PC-3 (cell line): ENCODE measurements around the gene BCAR1. TPM values are rescaled to one million over a fixed set of nuclear protein-coding genes. Genes with fewer than 3 reads are reported as not detected.

ENCODE experiments used
- ATAC-seq: fragments of 200-7000 bp; cut with Tn5 transposase; 2 replicates; pipeline ENCODE4 v1.9.1; 2020; ENCODE audit warnings: mild to moderate bottlenecking, moderate library complexity
- BruUV-seq: library from RNA; stranded (reverse); fragments of 400-500 nt; replicated peaks from 2 replicates; lab custom pipeline; 2021; lab: Mats Ljungman, UMichigan
- CTCF ChIA-PET: fragments of 300-600 bp; sonication (Branson Sonifier 250); formaldehyde crosslinking; loops from one replicate; lab custom pipeline; 2022; ENCODE audit warnings: antibody characterized with exemption; lab: Charles Lee
- POLR2A ChIA-PET: fragments of 300-600 bp; sonication (Branson Sonifier 250); formaldehyde crosslinking; loops from one replicate; lab custom pipeline; 2022; ENCODE audit warnings: antibody characterized with exemption; ENCODE audit not compliant: unreplicated experiment; lab: Charles Lee
- DNase-seq: peaks from one replicate; pipeline ENCODE4 v3.0.0-alpha.2; 2015
- H2AFZ ChIP-seq: fragments of 300-600 bp; sonication (generic); 2 replicates; pipeline ENCODE4 v1.6.0; 2016; ENCODE audit warnings: antibody characterized with exemption, low read length
- H3F3A ChIP-seq: fragments of 300-600 bp; sonication (generic); one replicate; pipeline ENCODE4 v1.6.0; 2017; ENCODE audit warnings: antibody characterized with exemption, low read length, control low read depth, mild to moderate bottlenecking; ENCODE audit not compliant: unreplicated experiment
- H3K27ac ChIP-seq: fragments of 300-600 bp; sonication (generic); 2 replicates; pipeline ENCODE4 v1.5.1; 2016; ENCODE audit warnings: mild to moderate bottlenecking, low read length
- H3K27me3 ChIP-seq: fragments of 300-600 bp; sonication (generic); 2 replicates; pipeline ENCODE4 v1.6.1; 2016; ENCODE audit warnings: low read length, mixed read lengths
- H3K36me3 ChIP-seq: fragments of 300-600 bp; sonication (generic); 2 replicates; pipeline ENCODE4 v1.6.1; 2016; ENCODE audit warnings: low read depth, mixed run types, low read length, mixed read lengths
- H3K4me1 ChIP-seq: fragments of 300-600 bp; sonication (generic); 2 replicates; pipeline ENCODE4 v1.5.1; 2016; ENCODE audit warnings: low read length; ENCODE audit not compliant: insufficient read depth
- H3K4me2 ChIP-seq: fragments of 300-600 bp; sonication (generic); 2 replicates; pipeline ENCODE4 v1.6.0; 2016; ENCODE audit warnings: low read length
- H3K4me3 ChIP-seq: fragments of 300-600 bp; sonication (generic); 2 replicates; pipeline ENCODE4 v1.5.1; 2016; ENCODE audit warnings: mild to moderate bottlenecking, low read length, mixed read lengths
- H3K79me2 ChIP-seq: fragments of 300-600 bp; sonication (generic); 2 replicates; pipeline ENCODE4 v1.6.1; 2017; ENCODE audit warnings: low read length, mixed read lengths
- H3K9ac ChIP-seq: fragments of 300-600 bp; sonication (generic); 2 replicates; pipeline ENCODE4 v1.6.0; 2016; ENCODE audit warnings: mild to moderate bottlenecking, low read length
- H3K9me2 ChIP-seq: fragments of 300-600 bp; sonication (generic); replicated peaks from 2 replicates; pipeline ENCODE4 v1.6.1; 2016; ENCODE audit warnings: mixed run types, low read length, mixed read lengths
- H3K9me3 ChIP-seq: fragments of 300-600 bp; sonication (generic); 2 replicates; pipeline ENCODE4 v1.6.1; 2016; ENCODE audit warnings: low read length, mixed read lengths
- H4K20me1 ChIP-seq: fragments of 300-600 bp; sonication (generic); 2 replicates; pipeline ENCODE4 v1.6.1; 2016; ENCODE audit warnings: low read length, mixed read lengths
- EZH2 ChIP-seq: fragments of 300-600 bp; sonication (generic); IDR thresholded peaks from one replicate; pipeline ENCODE4 v1.6.1; 2017; ENCODE audit warnings: antibody characterized with exemption, mild to moderate bottlenecking, low read length; ENCODE audit not compliant: unreplicated experiment
- EZH2phosphoT487 ChIP-seq: fragments of 300-600 bp; sonication (generic); IDR thresholded peaks from 2 replicates; pipeline ENCODE4 v1.6.1; 2018; ENCODE audit warnings: mild to moderate bottlenecking, antibody characterized with exemption, low read length, borderline replicate concordance
- intact Hi-C: fragments of 100-400 bp; cut with micrococcal nuclease; formaldehyde crosslinking; loops from 2 replicates; pipeline ENCODE4 v1.9.0; 2023
- total RNA-seq: library from RNA; depleted of rRNA; stranded (reverse); fragments of >200 nt; gene quantifications from 2 replicates; pipeline ENCODE4 v1.2.3, GENCODE V29; 2014
- TF ChIP-seq, protein P1 (sequence below): fragments of 300-600 bp; sonication (generic); conservative IDR thresholded peaks from 2 replicates; pipeline ENCODE4 v1.5.1; 2017; ENCODE audit warnings: antibody characterized with exemption, low read depth, mild to moderate bottlenecking, low read length

The BCAR1 gene
- total RNA-seq, 1 experiment from 2014 or later = 49.3 TPM

DNA sequence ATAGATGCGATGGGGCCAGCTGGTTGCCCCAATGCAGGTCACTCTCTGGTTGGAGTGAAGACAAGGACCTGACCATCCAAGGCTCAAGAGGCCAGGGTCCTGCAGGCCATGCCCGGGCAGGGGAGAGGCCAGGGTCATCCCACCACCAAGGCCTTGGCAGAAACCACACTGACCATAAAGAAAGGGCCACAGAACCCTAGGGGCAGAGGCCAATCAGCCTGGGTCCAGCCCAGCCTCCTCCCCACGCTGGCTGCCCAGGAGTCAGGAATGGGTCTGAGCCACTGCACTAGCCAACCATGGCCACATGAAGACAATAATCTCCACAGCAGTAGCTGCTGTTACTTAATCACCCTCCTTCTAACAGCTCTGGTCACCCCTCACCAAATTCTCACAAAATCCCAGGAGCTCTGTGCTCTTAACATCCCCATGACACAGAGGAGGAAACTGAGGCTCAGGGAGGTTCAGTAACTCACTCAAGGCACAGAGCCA is 10.2 kb upstream of the BCAR1 start:
- H3K27me3 ChIP-seq = no peaks in the 10 kb centered on the region
- DNase-seq = no peak
- H3K36me3 ChIP-seq = no peaks in the 10 kb centered on the region
- TF ChIP-seq EZH2 (no peak), EZH2phosphoT487 (no peak)
- TF ChIP-seq, protein P1, sequence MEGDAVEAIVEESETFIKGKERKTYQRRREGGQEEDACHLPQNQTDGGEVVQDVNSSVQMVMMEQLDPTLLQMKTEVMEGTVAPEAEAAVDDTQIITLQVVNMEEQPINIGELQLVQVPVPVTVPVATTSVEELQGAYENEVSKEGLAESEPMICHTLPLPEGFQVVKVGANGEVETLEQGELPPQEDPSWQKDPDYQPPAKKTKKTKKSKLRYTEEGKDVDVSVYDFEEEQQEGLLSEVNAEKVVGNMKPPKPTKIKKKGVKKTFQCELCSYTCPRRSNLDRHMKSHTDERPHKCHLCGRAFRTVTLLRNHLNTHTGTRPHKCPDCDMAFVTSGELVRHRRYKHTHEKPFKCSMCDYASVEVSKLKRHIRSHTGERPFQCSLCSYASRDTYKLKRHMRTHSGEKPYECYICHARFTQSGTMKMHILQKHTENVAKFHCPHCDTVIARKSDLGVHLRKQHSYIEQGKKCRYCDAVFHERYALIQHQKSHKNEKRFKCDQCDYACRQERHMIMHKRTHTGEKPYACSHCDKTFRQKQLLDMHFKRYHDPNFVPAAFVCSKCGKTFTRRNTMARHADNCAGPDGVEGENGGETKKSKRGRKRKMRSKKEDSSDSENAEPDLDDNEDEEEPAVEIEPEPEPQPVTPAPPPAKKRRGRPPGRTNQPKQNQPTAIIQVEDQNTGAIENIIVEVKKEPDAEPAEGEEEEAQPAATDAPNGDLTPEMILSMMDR = no peak
- H3K27ac ChIP-seq = no peak overlapping the region
- no peaks in the 10 kb centered on the region for H3F3A ChIP-seq
- ChIA-PET CTCF (no interaction called here), POLR2A (no interaction called here)
- no peak overlapping the region for H3K9ac ChIP-seq
- H4K20me1 ChIP-seq = peaks cover 6% of the 10 kb centered on the region; the same call in 1 of the 2 replicates
- H3K79me2 ChIP-seq = peaks cover 88% of the 10 kb centered on the region
- no peak overlapping the region for H3K4me2 ChIP-seq
- no peaks in the 10 kb centered on the region for H3K9me2 ChIP-seq
- peaks cover 26% of the 10 kb centered on the region for H3K4me1 ChIP-seq
- intact Hi-C loops = no loop called here
- H3K9me3 ChIP-seq = no peaks in the 10 kb centered on the region
- H3K4me3 ChIP-seq = no peak overlapping the region
- no TSS peak for BruUV-seq
- no peak overlapping the region for H2AFZ ChIP-seq
- ATAC-seq = no peak

DNA sequence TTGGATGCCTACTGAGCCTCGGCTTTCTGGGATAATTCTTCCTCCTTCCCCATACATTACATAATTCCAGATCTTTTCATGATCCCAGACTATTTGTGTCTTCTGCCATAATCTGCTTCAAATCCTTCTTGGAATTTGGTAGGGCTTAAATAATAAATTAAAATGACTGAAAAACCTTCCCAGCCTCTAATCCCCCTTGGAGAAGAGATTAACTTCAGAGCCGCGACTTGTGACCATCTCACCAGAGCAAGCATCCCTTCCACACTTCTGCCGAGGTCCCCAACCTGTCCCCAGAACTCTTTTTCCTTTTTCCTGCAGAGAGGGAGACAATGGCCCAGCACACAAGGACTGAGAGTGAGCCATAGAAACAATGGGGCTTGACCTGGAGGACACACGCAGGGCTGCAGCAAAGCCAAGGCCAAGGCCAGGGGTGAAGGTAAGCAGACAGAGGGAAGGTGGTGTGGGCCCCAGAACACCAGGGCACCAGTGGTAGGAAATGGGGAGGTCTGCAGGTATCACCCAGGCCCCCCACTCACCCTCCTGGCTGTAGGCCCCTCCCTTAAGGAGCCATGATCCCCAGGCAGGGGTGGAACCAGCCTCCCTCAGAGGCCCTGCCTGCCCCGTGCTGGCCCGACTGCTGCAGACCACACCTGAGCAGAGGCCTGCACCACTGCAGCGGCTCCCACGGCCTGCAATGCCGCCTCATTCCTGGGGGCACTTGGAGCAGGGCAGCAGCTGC is 9.6 kb upstream of the BCAR1 start:
- Histone ChIP-seq H3K79me2 (peaks cover 94% of the 10 kb centered on the region), H3F3A (no peaks in the 10 kb centered on the region), H3K27ac (no peak overlapping the region), H3K4me3 (no peak overlapping the region), H3K4me2 (no peak overlapping the region), H3K36me3 (no peaks in the 10 kb centered on the region), H3K9ac (no peak overlapping the region), H2AFZ (no peak overlapping the region), H3K27me3 (no peaks in the 10 kb centered on the region), H4K20me1 (peaks cover 6% of the 10 kb centered on the region; the same call in 1 of the 2 replicates), H3K4me1 (peaks cover 20% of the 10 kb centered on the region), H3K9me3 (no peaks in the 10 kb centered on the region), H3K9me2 (no peaks in the 10 kb centered on the region)
- DNase-seq (no peak), ATAC-seq (no peak)
- ChIA-PET CTCF (interaction anchor here (0.8 kb wide), 1 partner anchor 27 kb away, joined by 8 read pairs; no protein-coding TSS in a partner anchor), POLR2A (no interaction called here)
- BruUV-seq = no TSS peak
- TF ChIP-seq EZH2phosphoT487 = no peak
- no peak for TF ChIP-seq EZH2
- TF ChIP-seq, protein P1 = no peak
- intact Hi-C loops = no loop called here

DNA sequence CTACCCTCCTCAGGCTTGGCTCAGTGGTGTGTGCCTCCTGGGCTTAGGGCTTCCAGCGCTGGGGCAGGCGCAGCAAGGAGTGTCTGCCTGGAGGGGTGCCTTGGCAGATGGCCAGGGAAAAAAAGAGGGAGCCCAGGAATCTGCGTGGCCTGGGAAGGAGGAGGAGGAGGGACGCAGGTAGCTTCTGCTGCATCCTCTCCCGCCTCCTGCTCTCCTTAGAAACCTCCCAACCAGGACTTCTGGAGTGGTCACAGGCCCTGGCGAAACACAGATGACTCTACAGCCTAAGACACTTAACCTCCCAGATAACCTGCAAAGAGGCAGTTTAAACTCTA is 7.3 kb upstream of the BCAR1 start:
- intact Hi-C loops = no loop called here

More for the DNA sequence above, 7.3 kb upstream of the BCAR1 start:
- H3K9me2 ChIP-seq = no peaks in the 10 kb centered on the region
- H3K79me2 ChIP-seq = peaks cover 92% of the 10 kb centered on the region
- POLR2A ChIA-PET = no interaction called here
- ATAC-seq (no peak), DNase-seq (no peak)
- CTCF ChIA-PET = no interaction called here
- H3K9me3 ChIP-seq = no peaks in the 10 kb centered on the region
- H3K4me1 ChIP-seq = peaks cover 22% of the 10 kb centered on the region
- no peak overlapping the region for H3K4me3 ChIP-seq
- no peaks in the 10 kb centered on the region for H3F3A ChIP-seq
- peaks cover 5% of the 10 kb centered on the region; the same call in 1 of the 2 replicates for H4K20me1 ChIP-seq
- no peak overlapping the region for H2AFZ ChIP-seq
- H3K4me2 ChIP-seq = no peak overlapping the region
- H3K9ac ChIP-seq = no peak overlapping the region
- no peaks in the 10 kb centered on the region for H3K36me3 ChIP-seq
- H3K27me3 ChIP-seq = no peaks in the 10 kb centered on the region
- BruUV-seq = no TSS peak
- no peak overlapping the region for H3K27ac ChIP-seq
- TF ChIP-seq EZH2 = no peak
- TF ChIP-seq EZH2phosphoT487 = no peak
- TF ChIP-seq, protein P1 = no peak
